CD8-positive, alpha-beta memory T cell (primary cell): Measurements from ENCODE around the gene FSTL3. TPM values are rescaled to one million over a fixed set of nuclear protein-coding genes. Genes with fewer than 3 reads are reported as not detected.
"Not testable (repeated sequence)": the region's sequence is repeated elsewhere in the genome, so short reads cannot be mapped to it uniquely, and the experiment has no call there.

Experiments
- CTCF ChIA-PET: fragments of 350-600 bp; sonication (Branson Sonifier 250); formaldehyde crosslinking; loops from one replicate; lab custom pipeline; 2021; ENCODE audit warnings: antibody characterized with exemption; lab: Charles Lee
- POLR2A ChIA-PET: fragments of 350-600 bp; sonication (Branson Sonifier 250); formaldehyde crosslinking; loops from one replicate; lab custom pipeline; 2021; ENCODE audit warnings: antibody characterized with exemption; lab: Charles Lee
- DNase-seq, 5 donors: peaks; one replicate each; pipeline versions ENCODE4 v3.0.0 to v3.0.0-alpha.2; 2020 to 2022; ENCODE audit warnings: mixed read lengths in 1 of 5
- H3K27ac ChIP-seq: one replicate; pipeline ENCODE4 v1.7.0; 2013; ENCODE audit warnings: low read depth, mild to moderate bottlenecking, low read length, moderate library complexity
- H3K27me3 ChIP-seq: 2 replicates; pipeline ENCODE4 v1.7.0; 2013; ENCODE audit warnings: low read length, mild to moderate bottlenecking; ENCODE audit not compliant: insufficient read depth, poor library complexity, severe bottlenecking
- H3K36me3 ChIP-seq: 2 replicates; pipeline ENCODE4 v1.7.0; 2013; ENCODE audit warnings: mild to moderate bottlenecking, low read length, moderate library complexity; ENCODE audit not compliant: insufficient read depth
- H3K4me1 ChIP-seq: 2 replicates; pipeline ENCODE4 v1.7.0; 2013; ENCODE audit warnings: mild to moderate bottlenecking, low read length, moderate library complexity; ENCODE audit not compliant: insufficient read depth
- H3K4me3 ChIP-seq: 2 replicates; pipeline ENCODE4 v1.7.0; 2013; ENCODE audit warnings: mild to moderate bottlenecking, low read length
- H3K9me3 ChIP-seq: 2 replicates; pipeline ENCODE4 v1.7.0; 2013; ENCODE audit warnings: mild to moderate bottlenecking, low read length
- H3K27ac Mint-ChIP-seq, 8 donors: one replicate each; pipeline ENCODE4 v1.8.0; 2020 to 2021; ENCODE audit warnings: mixed read lengths in 8 of 8, mild to moderate bottlenecking in 6 of 8, inconsistent platforms in 3 of 8, moderate library complexity in 3 of 8
- H3K27me3 Mint-ChIP-seq, 2 donors: one replicate each; pipeline ENCODE4 v1.8.0; 2020 to 2021; ENCODE audit warnings: mixed read lengths in 2 of 2, mild to moderate bottlenecking in 1 of 2, moderate library complexity in 1 of 2
- H3K36me3 Mint-ChIP-seq, 3 donors: one replicate each; pipeline ENCODE4 v1.8.0; 2020 to 2021; ENCODE audit warnings: mixed read lengths in 3 of 3, inconsistent platforms in 1 of 3, mild to moderate bottlenecking in 1 of 3
- H3K4me1 Mint-ChIP-seq, 3 donors: one replicate each; pipeline ENCODE4 v1.8.0; 2020 to 2021; ENCODE audit warnings: mixed read lengths in 3 of 3, inconsistent platforms in 1 of 3, mild to moderate bottlenecking in 1 of 3
- H3K4me3 Mint-ChIP-seq, 7 donors: one replicate each; pipeline ENCODE4 v1.8.0; 2020 to 2021; ENCODE audit warnings: mixed read lengths in 7 of 7, mild to moderate bottlenecking in 6 of 7, moderate library complexity in 4 of 7, inconsistent platforms in 2 of 7
- H3K9me3 Mint-ChIP-seq, 5 donors: one replicate each; pipeline ENCODE4 v1.8.0; 2020 to 2022; ENCODE audit warnings: mixed read lengths in 5 of 5, mild to moderate bottlenecking in 3 of 5, moderate library complexity in 2 of 5, inconsistent platforms in 1 of 5
- polyA plus RNA-seq: library from polyadenylated mRNA; unstranded; fragments of 300-500 nt; fragmentation: Illumina TruSeq; gene quantifications from one replicate; pipeline ENCODE4 v1.2.3, GENCODE V29; 2021
- total RNA-seq, 2 experiments: library from RNA; stranded (reverse); gene quantifications; one replicate each; pipeline ENCODE4 v1.2.3, GENCODE V29; 2021

Gene FSTL3
- total RNA-seq, result 1 to 10 TPM; 7.7 to 8.0 TPM
- polyA plus RNA-seq, result 0.81 TPM

DNA sequence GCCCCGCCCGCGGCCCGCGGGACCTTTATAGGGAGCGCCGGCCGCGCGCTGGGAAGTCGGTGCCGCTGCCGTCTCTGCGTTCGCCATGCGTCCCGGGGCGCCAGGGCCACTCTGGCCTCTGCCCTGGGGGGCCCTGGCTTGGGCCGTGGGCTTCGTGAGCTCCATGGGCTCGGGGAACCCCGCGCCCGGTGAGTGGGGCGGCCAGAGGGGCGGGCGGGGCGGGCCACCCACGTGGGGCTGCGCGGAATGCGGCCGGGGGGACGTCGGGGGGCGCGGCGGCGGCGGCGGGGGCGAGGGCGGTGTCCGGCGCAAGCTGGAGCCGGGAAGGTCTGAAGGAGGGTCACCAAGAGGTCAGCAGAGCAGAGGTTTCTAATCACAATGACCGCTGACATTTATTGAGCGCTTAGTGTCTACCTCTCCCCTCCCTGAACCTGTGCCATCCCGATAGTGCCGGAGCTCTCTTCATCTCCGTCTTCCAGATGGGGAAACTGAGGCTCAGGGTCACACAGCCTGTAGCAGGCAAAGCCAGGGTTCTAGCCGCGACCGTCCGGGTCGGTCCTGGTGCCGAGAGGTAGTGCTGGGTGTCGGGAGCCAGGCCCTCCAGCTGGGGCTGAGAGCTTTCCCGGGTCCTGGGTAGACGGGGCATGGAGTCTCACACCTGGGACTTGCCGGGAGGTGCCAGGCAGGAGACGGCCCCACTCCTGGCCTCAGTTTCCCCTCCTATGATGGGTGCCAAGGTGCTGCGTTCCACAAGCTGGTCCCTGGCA, at the start of gene FSTL3:
Gene FSTL3 (plus strand): TSS at position 54 of the 767 bp plus-strand sequence. CDS start 32 bp downstream, at position 86.
- Mint-ChIP-seq H3K27ac (peak within 1 kb of the TSS in 1 of 8 donors; percentile 24), H3K9me3 (no peaks in the 10 kb centered on the region), H3K4me1 (peaks cover 0 to 14% (median 7%) of the 10 kb centered on the region in 3 donors), H3K4me3 (peak within 1 kb of the TSS in 2 of 7 donors; percentile 45 to 49), H3K27me3 (peaks cover 18 to 23% of the 10 kb centered on the region in 2 donors), H3K36me3 (no peaks in the 10 kb centered on the region)
- Histone ChIP-seq H3K36me3 (no peaks in the 10 kb centered on the region), H3K27ac (no peak within 1 kb of the TSS), H3K4me1 (peaks cover 12% of the 10 kb centered on the region), H3K4me3 (no peak within 1 kb of the TSS), H3K9me3 (no peaks in the 10 kb centered on the region), H3K27me3 (peaks cover 12% of the 10 kb centered on the region)
- DNase-seq, result no peak
- POLR2A ChIA-PET, result interaction anchor here (0.9 kb wide), 1 partner anchor 13 kb away, joined by 3 read pairs; the partner anchor contains the start of gene RNF126
- CTCF ChIA-PET, result interaction anchor here (1.3 kb wide), 1 partner anchor 10 kb away, joined by 3 read pairs; no protein-coding TSS in a partner anchor

- DNase-seq, H3K4me3 ChIP-seq, H3K9me3 ChIP-seq, H3K4me1 ChIP-seq, H3K27me3 Mint-ChIP-seq, POLR2A ChIA-PET, H3K4me3 Mint-ChIP-seq, H3K27ac ChIP-seq, H3K27me3 ChIP-seq, H3K9me3 Mint-ChIP-seq: not testable (repeated sequence)
- peaks cover 20% of the 10 kb centered on the region for H3K36me3 ChIP-seq
- peak overlapping the region in 1 of 8 donors; percentile 56 for H3K27ac Mint-ChIP-seq
- peaks cover 6 to 62% (median 6%) of the 10 kb centered on the region in 3 donors for H3K36me3 Mint-ChIP-seq
- CTCF ChIA-PET, result interaction anchor here (0.9 kb wide), 1 partner anchor 16 kb away, joined by 4 read pairs; no protein-coding TSS in a partner anchor
- peaks cover 16 to 21% (median 20%) of the 10 kb centered on the region in 3 donors for H3K4me1 Mint-ChIP-seq
These were observed 49.6 kb upstream of the FSTL3 start for GRCh38 chr19:626566-626965.

DNA sequence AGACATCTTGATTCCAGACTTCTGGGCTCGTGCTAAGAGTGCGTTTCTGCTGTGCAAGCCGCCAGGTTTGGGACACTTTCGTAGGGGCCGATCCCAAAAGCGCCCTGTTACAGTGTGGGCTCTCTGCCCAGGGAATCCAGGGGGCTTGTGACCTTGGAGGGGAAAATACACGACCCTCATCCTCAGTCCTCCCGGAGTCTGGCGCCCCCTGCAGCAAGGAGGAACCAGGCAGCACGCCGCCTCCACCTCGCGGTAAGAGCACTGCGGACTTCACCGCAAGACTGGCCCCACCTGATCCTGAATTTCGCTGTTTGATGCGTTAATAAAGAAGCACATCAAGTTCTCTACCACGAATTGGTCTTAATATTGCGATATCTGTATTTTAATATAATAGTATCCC, 48.0 kb upstream of the FSTL3 start:
- no peaks in the 10 kb centered on the region for H3K9me3 Mint-ChIP-seq
- ChIA-PET CTCF (no interaction called here), POLR2A (interaction anchor here (0.6 kb wide), 1 partner anchor 105 kb away, joined by 5 read pairs; no protein-coding TSS in a partner anchor)
- DNase-seq, result no peak
- H3K4me1 Mint-ChIP-seq, result peaks cover 20 to 35% (median 32%) of the 10 kb centered on the region in 3 donors
- H3K27ac Mint-ChIP-seq, result peak overlapping the region in 1 of 8 donors; percentile 90
- Histone ChIP-seq H3K4me3 (no peak overlapping the region), H3K27me3 (no peaks in the 10 kb centered on the region), H3K9me3 (no peaks in the 10 kb centered on the region), H3K27ac (no peak overlapping the region), H3K4me1 (peaks cover 11% of the 10 kb centered on the region), H3K36me3 (peaks cover 20% of the 10 kb centered on the region)
- no peak overlapping the region for H3K4me3 Mint-ChIP-seq
- no peaks in the 10 kb centered on the region for H3K27me3 Mint-ChIP-seq
- H3K36me3 Mint-ChIP-seq, result peaks cover 6 to 62% (median 6%) of the 10 kb centered on the region in 3 donors

DNA sequence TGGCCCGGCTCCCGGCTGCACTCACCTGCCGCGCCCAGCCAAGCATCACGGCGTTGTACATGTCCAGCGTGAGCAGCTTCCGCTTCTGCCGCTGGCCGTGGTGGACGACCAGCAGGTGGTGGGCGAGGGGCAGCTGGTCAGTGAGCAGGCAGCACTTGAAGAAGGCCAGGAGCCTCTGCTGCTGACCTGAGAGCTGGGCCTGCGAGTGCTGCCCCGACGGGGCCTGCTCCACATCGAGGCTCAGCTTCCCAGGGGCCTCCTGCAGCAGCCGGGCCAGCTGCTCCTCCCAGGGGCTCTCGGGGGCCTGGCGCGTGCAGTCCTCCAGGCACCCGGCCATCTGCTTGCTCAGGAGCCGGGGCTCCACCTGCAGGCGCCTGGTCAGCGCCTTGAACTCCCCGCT, 46.7 kb upstream of the FSTL3 start:
- H3K4me3 ChIP-seq, POLR2A ChIA-PET, H3K9me3 ChIP-seq, H3K9me3 Mint-ChIP-seq, H3K27me3 Mint-ChIP-seq, CTCF ChIA-PET, H3K4me3 Mint-ChIP-seq, DNase-seq, H3K27me3 ChIP-seq, H3K27ac ChIP-seq: not testable (repeated sequence)
- H3K4me1 ChIP-seq, result peaks cover 19% of the 10 kb centered on the region
- H3K36me3 ChIP-seq, result peaks cover 12% of the 10 kb centered on the region
- Mint-ChIP-seq H3K27ac (peak overlapping the region in 1 of 8 donors; percentile 43), H3K4me1 (peaks cover 27 to 45% (median 38%) of the 10 kb centered on the region in 3 donors), H3K36me3 (peaks cover 6 to 49% (median 6%) of the 10 kb centered on the region in 3 donors)

- Mint-ChIP-seq H3K27me3 (no peaks in the 10 kb centered on the region), H3K27ac (peak overlapping the region in 2 of 8 donors; percentile 45 to 92), H3K36me3 (peaks cover 6 to 48% (median 6%) of the 10 kb centered on the region in 3 donors), H3K4me1 (peaks cover 27 to 45% (median 38%) of the 10 kb centered on the region in 3 donors), H3K9me3 (no peaks in the 10 kb centered on the region), H3K4me3 (peak overlapping the region in 4 of 7 donors; percentile 9 to 61 (median 39))
- CTCF ChIA-PET, result interaction anchor here (0.8 to 1.0 kb wide), 2 partner anchors 33 to 119 kb away, joined by 3 to 5 read pairs; partner anchors contain the start of gene RNF126
- Histone ChIP-seq H3K4me1 (peaks cover 19% of the 10 kb centered on the region), H3K4me3 (no peak overlapping the region), H3K27ac (no peak overlapping the region), H3K27me3 (no peaks in the 10 kb centered on the region), H3K36me3 (peaks cover 12% of the 10 kb centered on the region), H3K9me3 (no peaks in the 10 kb centered on the region)
- DNase-seq, result no peak
- POLR2A ChIA-PET, result no interaction called here
These were observed 46.1 kb upstream of the FSTL3 start for GRCh38 chr19:629961-630714.

- ChIA-PET POLR2A (interaction anchor here (0.6 kb wide), 3 partner anchors 23 to 73 kb away, joined by 3 to 5 read pairs (median 3); no protein-coding TSS in a partner anchor), CTCF (interaction anchor here (0.8 kb wide), 1 partner anchor 20 kb away, joined by 3 read pairs; no protein-coding TSS in a partner anchor)
- H3K4me3 ChIP-seq, result peak overlapping the region; percentile 61
- H3K27me3 ChIP-seq, result no peaks in the 10 kb centered on the region
- H3K9me3 ChIP-seq, result no peaks in the 10 kb centered on the region
- H3K4me1 ChIP-seq, result peaks cover 19% of the 10 kb centered on the region
- peak overlapping the region; percentile 72 for H3K27ac ChIP-seq
- peaks cover 3 to 34% (median 4%) of the 10 kb centered on the region in 3 donors for H3K36me3 Mint-ChIP-seq
- H3K9me3 Mint-ChIP-seq, result no peaks in the 10 kb centered on the region
- DNase-seq, result peak in 1 of 5 donors; percentile 17
- H3K36me3 ChIP-seq, result peaks cover 12% of the 10 kb centered on the region
- peak overlapping the region; percentile 87 to 98 (median 94) for H3K27ac Mint-ChIP-seq
- peaks cover 25 to 42% (median 30%) of the 10 kb centered on the region in 3 donors for H3K4me1 Mint-ChIP-seq
- peak overlapping the region; percentile 94 to 96 (median 96) for H3K4me3 Mint-ChIP-seq
- H3K27me3 Mint-ChIP-seq, result no peaks in the 10 kb centered on the region
These were observed 43.6 kb upstream of the FSTL3 start for GRCh38 chr19:632579-633067.

- Mint-ChIP-seq H3K36me3 (peaks cover 3 to 31% (median 4%) of the 10 kb centered on the region in 3 donors), H3K9me3 (no peaks in the 10 kb centered on the region), H3K4me1 (peaks cover 25 to 42% (median 28%) of the 10 kb centered on the region in 3 donors), H3K27me3 (no peaks in the 10 kb centered on the region), H3K27ac (peak within 1 kb of the TSS; percentile 93 to 99 (median 96)), H3K4me3 (peak within 1 kb of the TSS; percentile 94 to 96 (median 96))
- H3K36me3 ChIP-seq, result peaks cover 8% of the 10 kb centered on the region
- H3K4me1 ChIP-seq, result peaks cover 19% of the 10 kb centered on the region
- DNase-seq, result peak; percentile 91 to 97 (median 95)
- POLR2A ChIA-PET, result interaction anchor here (0.6 to 1.7 kb wide), 3 partner anchors 23 to 28 kb away, joined by 3 to 20 read pairs (median 3); no protein-coding TSS in a partner anchor
- peak within 1 kb of the TSS; percentile 72 for H3K27ac ChIP-seq
- CTCF ChIA-PET, result interaction anchor here (1.0 to 1.8 kb wide), 5 partner anchors 24 to 122 kb away, joined by 3 to 7 read pairs (median 3); partner anchors contain the start of gene RNF126
- H3K9me3 ChIP-seq, result no peaks in the 10 kb centered on the region
- H3K4me3 ChIP-seq, result peak within 1 kb of the TSS; percentile 61
- H3K27me3 ChIP-seq, result no peaks in the 10 kb centered on the region
These were observed 43.0 kb upstream of the FSTL3 start, which contains the start of gene POLRMT for GRCh38 chr19:633068-633785. Gene POLRMT (minus strand): TSS chr19:633537. CDS start chr19:633512, 25 bp downstream.
